HepG2 (cell line): ENCODE results near the gene GJD3. TPM values are rescaled to one million over a fixed set of nuclear protein-coding genes. Genes with fewer than 3 reads are reported as not detected.

ENCODE experiments used
- AGO1 ChIP-seq: fragments of 200-400 bp; formaldehyde crosslinking; IDR thresholded peaks from 2 replicates; pipeline ENCODE4 v1.6.1; 2017; ENCODE audit warnings: mild to moderate bottlenecking, low read depth, low read length, moderate library complexity; ENCODE audit not compliant: poor library complexity, severe bottlenecking
- AHR ChIP-seq: IDR thresholded peaks from 2 replicates; pipeline ENCODE4 v1.6.1; 2018; ENCODE audit warnings: missing genetic modification reagents, missing compliant biosample characterization
- ATM ChIP-seq: fragments of 450-650 bp; IDR thresholded peaks from 2 replicates; pipeline ENCODE4 v1.7.1; 2017; ENCODE audit warnings: mild to moderate bottlenecking, borderline replicate concordance
- ELF3 ChIP-seq: IDR thresholded peaks from 2 replicates; pipeline ENCODE4 v1.6.1; 2016; ENCODE audit warnings: missing genetic modification reagents, missing compliant biosample characterization
- GATAD1 ChIP-seq: IDR thresholded peaks from 2 replicates; pipeline ENCODE4 v1.6.1; 2016; ENCODE audit warnings: missing genetic modification reagents, missing compliant biosample characterization
- IKZF1 ChIP-seq: fragments of 450-650 bp; IDR thresholded peaks from 2 replicates; pipeline ENCODE4 v1.7.1; 2016
- ISL2 ChIP-seq: sonication (generic); formaldehyde crosslinking; IDR thresholded peaks from 2 replicates; pipeline ENCODE4 v1.5.0; 2020; ENCODE audit warnings: missing genetic modification reagents
- KDM3A ChIP-seq: IDR thresholded peaks from 2 replicates; pipeline ENCODE4 v1.6.1; 2018; ENCODE audit warnings: low read depth, missing compliant biosample characterization
- MXI1 ChIP-seq: IDR thresholded peaks from 3 replicates; pipeline ENCODE4 v1.6.1; 2012; ENCODE audit warnings: low read depth, low read length, inconsistent platforms, borderline replicate concordance
- NFE2L2 ChIP-seq: fragments of 150-350 bp; IDR thresholded peaks from 2 replicates; pipeline ENCODE4 v1.6.1; 2014; ENCODE audit warnings: low read length
- RAD21 ChIP-seq: fragments of 450-650 bp; formaldehyde crosslinking; IDR thresholded peaks from 2 replicates; pipeline ENCODE4 v1.5.0; 2020; ENCODE audit warnings: mild to moderate bottlenecking
- RARA ChIP-seq: IDR thresholded peaks from 2 replicates; pipeline ENCODE4 v1.6.1; 2016; ENCODE audit warnings: missing genetic modification reagents, missing compliant biosample characterization
- RBM39 ChIP-seq: fragments of 200-400 bp; formaldehyde crosslinking; IDR thresholded peaks from one replicate; pipeline ENCODE4 v1.6.1; 2018; ENCODE audit warnings: antibody characterized with exemption, mild to moderate bottlenecking, low read depth, low read length; ENCODE audit not compliant: poor library complexity, severe bottlenecking
- RXRA ChIP-seq: sonication (generic); formaldehyde crosslinking; IDR thresholded peaks from 2 replicates; pipeline ENCODE4 v1.5.1; 2020; ENCODE audit warnings: missing genetic modification reagents
- SMC3 ChIP-seq: IDR thresholded peaks from 2 replicates; pipeline ENCODE4 v1.6.1; 2011; ENCODE audit warnings: low read length, improper control_type of control experiment
- TBX2 ChIP-seq: sonication (generic); formaldehyde crosslinking; IDR thresholded peaks from 2 replicates; pipeline ENCODE4 v1.5.0; 2020; ENCODE audit warnings: missing genetic modification reagents, mild to moderate bottlenecking, borderline replicate concordance
- THAP11 ChIP-seq: IDR thresholded peaks from 2 replicates; pipeline ENCODE4 v1.6.1; 2016; ENCODE audit warnings: missing biosample characterization, missing genetic modification reagents
- U2AF2 ChIP-seq: fragments of 200-400 bp; formaldehyde crosslinking; IDR thresholded peaks from 2 replicates; pipeline ENCODE4 v1.6.1; 2017; ENCODE audit warnings: low read depth, mild to moderate bottlenecking, low read length
- XRCC5 ChIP-seq: fragments of 200-400 bp; formaldehyde crosslinking; optimal IDR thresholded peaks from 2 replicates; pipeline ENCODE3; 2017; ENCODE audit warnings: mild to moderate bottlenecking, low read length
- ZNF501 ChIP-seq: sonication (generic); formaldehyde crosslinking; IDR thresholded peaks from 2 replicates; pipeline ENCODE4 v1.5.1; 2020; ENCODE audit warnings: mild to moderate bottlenecking, moderate library complexity, missing genetic modification reagents
- ZSCAN29 ChIP-seq: sonication (generic); formaldehyde crosslinking; conservative IDR thresholded peaks from 2 replicates; pipeline ENCODE4 v1.4.0; 2020; ENCODE audit warnings: mild to moderate bottlenecking, missing genetic modification reagents
- polyA plus RNA-seq, 8 experiments: library from polyadenylated mRNA; depleted of rRNA in 3 of 8; stranded (reverse) in 7 of 8; unstranded in 1 of 8; fragments of >200 nt; fragmentation: Illumina TruSeq in 4 of 8; extraction: Trizol in 4 of 8; gene quantifications; 2 replicates each; pipeline versions ENCODE4 v1.2.1 to v1.2.3, GENCODE V29; 2011 to 2016; ENCODE audit warnings: low read depth in 4 of 8, missing spikeins in 1 of 8, mixed read lengths in 1 of 8; ENCODE audit not compliant: insufficient read depth in 1 of 8
- total RNA-seq, 5 experiments: library from RNA; depleted of rRNA; stranded (reverse); fragments of >200 nt; fragmentation: Illumina TruSeq; extraction: Trizol; gene quantifications; 2 replicates each; pipeline ENCODE4 v1.2.3, GENCODE V29; 2016; ENCODE audit warnings: low read depth in 1 of 5
- TF ChIP-seq, protein P1 (sequence below): sonication (generic); formaldehyde crosslinking; IDR thresholded peaks from 2 replicates; pipeline ENCODE4 v1.4.0; 2020; ENCODE audit warnings: missing genetic modification reagents, borderline replicate concordance
- TF ChIP-seq, protein P2 (sequence below): sonication (generic); formaldehyde crosslinking; IDR thresholded peaks from 2 replicates; pipeline ENCODE4 v1.9.0; 2022; ENCODE audit warnings: low read depth, missing genetic modification reagents
- TF ChIP-seq, protein P3 (sequence below): IDR thresholded peaks from 2 replicates; pipeline ENCODE4 v1.6.1; 2016; ENCODE audit warnings: mild to moderate bottlenecking
- TF ChIP-seq, protein P4 (sequence below): IDR thresholded peaks from 2 replicates; pipeline ENCODE4 v1.6.1; 2016; ENCODE audit warnings: low read depth, control low read depth

The GJD3 gene
- total and polyA plus RNA-seq, 2 of the 13 experiments (the other 11 are each of a cell fraction or from before 2014, with no cell fraction given) = not detected

DNA sequence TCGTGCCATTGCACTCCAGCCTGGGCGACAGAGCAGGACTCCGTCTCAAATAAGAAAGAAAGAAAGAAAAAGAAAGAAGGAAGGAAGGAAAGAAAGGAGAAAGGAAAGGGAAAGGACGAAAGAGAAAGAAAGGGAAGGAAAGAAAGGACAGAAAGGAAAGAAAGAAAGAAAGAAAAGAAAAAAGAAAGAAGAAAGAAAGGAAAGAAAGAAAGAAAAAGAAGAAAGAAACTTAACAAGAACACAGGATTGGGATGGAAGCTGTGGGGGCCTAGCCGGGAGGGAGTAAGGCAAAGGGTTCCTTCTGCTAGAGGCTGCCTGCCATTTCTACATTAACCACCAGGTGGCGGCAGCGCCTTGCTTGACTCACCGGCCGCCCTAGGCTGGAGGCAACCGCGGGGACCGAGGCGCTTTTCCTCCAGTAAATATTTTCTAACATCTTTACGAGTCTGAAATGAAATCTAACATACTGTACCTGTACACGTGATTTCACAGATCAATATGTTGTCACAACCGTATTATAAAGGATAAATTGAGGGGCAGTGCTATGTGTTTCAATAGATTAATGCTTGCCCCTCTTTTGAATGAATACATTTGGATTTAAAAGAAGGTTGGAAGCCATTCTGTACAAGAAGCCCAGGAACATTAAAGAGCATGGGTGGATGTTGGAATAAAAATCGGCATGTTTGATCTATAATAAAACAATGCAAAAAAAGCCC is 6.1 kb downstream of the GJD3 start (continued):
- TF ChIP-seq XRCC5 = peak; percentile 88
- TF ChIP-seq RARA (CRISPR knock-in tag) = peak; percentile 6; the same call in 1 of the 2 replicates
- TF ChIP-seq, protein P1, sequence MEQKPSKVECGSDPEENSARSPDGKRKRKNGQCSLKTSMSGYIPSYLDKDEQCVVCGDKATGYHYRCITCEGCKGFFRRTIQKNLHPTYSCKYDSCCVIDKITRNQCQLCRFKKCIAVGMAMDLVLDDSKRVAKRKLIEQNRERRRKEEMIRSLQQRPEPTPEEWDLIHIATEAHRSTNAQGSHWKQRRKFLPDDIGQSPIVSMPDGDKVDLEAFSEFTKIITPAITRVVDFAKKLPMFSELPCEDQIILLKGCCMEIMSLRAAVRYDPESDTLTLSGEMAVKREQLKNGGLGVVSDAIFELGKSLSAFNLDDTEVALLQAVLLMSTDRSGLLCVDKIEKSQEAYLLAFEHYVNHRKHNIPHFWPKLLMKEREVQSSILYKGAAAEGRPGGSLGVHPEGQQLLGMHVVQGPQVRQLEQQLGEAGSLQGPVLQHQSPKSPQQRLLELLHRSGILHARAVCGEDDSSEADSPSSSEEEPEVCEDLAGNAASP = peak; percentile 62; the same call in 1 of the 2 replicates
- peak; percentile 50; the same call in 1 of the 2 replicates for TF ChIP-seq TBX2 (CRISPR knock-in tag)
- TF ChIP-seq, protein P2, sequence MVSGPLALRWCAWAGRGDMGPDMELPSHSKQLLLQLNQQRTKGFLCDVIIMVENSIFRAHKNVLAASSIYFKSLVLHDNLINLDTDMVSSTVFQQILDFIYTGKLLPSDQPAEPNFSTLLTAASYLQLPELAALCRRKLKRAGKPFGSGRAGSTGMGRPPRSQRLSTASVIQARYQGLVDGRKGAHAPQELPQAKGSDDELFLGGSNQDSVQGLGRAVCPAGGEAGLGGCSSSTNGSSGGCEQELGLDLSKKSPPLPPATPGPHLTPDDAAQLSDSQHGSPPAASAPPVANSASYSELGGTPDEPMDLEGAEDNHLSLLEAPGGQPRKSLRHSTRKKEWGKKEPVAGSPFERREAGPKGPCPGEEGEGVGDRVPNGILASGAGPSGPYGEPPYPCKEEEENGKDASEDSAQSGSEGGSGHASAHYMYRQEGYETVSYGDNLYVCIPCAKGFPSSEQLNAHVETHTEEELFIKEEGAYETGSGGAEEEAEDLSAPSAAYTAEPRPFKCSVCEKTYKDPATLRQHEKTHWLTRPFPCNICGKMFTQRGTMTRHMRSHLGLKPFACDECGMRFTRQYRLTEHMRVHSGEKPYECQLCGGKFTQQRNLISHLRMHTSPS (CRISPR knock-in tag) = no peak
- TF ChIP-seq ISL2 (CRISPR knock-in tag) = peak; percentile 31; the same call in 1 of the 2 replicates
- 0 out of 2 replicates have a peak, but pooled peaks have one; percentile 71 for TF ChIP-seq AHR (CRISPR knock-in tag)
- TF ChIP-seq MXI1 = peak; percentile 21; the same call in 1 of the 3 replicates
- 0 out of 2 replicates have a peak, but pooled peaks have one; percentile 29 for TF ChIP-seq ELF3
- no peak for TF ChIP-seq AGO1
- peak; percentile 57; the same call in 1 of the 2 replicates for TF ChIP-seq GATAD1
- peak; percentile 58; the same call in 1 of the 2 replicates for TF ChIP-seq IKZF1
- peak; percentile 69; the same call in 1 of the 2 replicates for TF ChIP-seq KDM3A (CRISPR knock-in tag)
- TF ChIP-seq RBM39 = peak; percentile 63
- peak; percentile 51; the same call in 1 of the 2 replicates for TF ChIP-seq THAP11 (CRISPR knock-in tag)
- peak; percentile 87 for TF ChIP-seq SMC3
- TF ChIP-seq U2AF2 = peak; percentile 89; the same call in 1 of the 2 replicates
- 0 out of 2 replicates have a peak, but pooled peaks have one; percentile 7 for TF ChIP-seq NFE2L2
- TF ChIP-seq RAD21 = peak; percentile 96
- no peak for TF ChIP-seq ZSCAN29 (CRISPR knock-in tag)
- TF ChIP-seq ZNF501 = peak; percentile 72
- TF ChIP-seq, protein P3, sequence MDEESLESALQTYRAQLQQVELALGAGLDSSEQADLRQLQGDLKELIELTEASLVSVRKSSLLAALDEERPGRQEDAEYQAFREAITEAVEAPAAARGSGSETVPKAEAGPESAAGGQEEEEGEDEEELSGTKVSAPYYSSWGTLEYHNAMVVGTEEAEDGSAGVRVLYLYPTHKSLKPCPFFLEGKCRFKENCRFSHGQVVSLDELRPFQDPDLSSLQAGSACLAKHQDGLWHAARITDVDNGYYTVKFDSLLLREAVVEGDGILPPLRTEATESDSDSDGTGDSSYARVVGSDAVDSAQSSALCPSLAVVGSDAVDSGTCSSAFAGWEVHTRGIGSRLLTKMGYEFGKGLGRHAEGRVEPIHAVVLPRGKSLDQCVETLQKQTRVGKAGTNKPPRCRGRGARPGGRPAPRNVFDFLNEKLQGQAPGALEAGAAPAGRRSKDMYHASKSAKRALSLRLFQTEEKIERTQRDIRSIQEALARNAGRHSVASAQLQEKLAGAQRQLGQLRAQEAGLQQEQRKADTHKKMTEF (CRISPR knock-in tag) = 0 out of 2 replicates have a peak, but pooled peaks have one; percentile 23
- TF ChIP-seq, protein P4, sequence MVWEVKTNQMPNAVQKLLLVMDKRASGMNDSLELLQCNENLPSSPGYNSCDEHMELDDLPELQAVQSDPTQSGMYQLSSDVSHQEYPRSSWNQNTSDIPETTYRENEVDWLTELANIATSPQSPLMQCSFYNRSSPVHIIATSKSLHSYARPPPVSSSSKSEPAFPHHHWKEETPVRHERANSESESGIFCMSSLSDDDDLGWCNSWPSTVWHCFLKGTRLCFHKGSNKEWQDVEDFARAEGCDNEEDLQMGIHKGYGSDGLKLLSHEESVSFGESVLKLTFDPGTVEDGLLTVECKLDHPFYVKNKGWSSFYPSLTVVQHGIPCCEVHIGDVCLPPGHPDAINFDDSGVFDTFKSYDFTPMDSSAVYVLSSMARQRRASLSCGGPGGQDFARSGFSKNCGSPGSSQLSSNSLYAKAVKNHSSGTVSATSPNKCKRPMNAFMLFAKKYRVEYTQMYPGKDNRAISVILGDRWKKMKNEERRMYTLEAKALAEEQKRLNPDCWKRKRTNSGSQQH (CRISPR knock-in tag) = 0 out of 2 replicates have a peak, but pooled peaks have one; percentile 67
- no peak; the same call in 1 of the 2 replicates for TF ChIP-seq RXRA (CRISPR knock-in tag)
- 0 out of 2 replicates have a peak, but pooled peaks have one; percentile 48 for TF ChIP-seq ATM
